ENCODE measurements around the gene THTPA. TPM values are rescaled to one million over a fixed set of nuclear protein-coding genes. Genes with fewer than 3 reads are reported as not detected.

The THTPA gene
- total and polyA plus RNA-seq, 2 of the 13 experiments (the other 11 are each of a cell fraction or from before 2014, with no cell fraction given), result 7.4 to 8.7 TPM

- TF ChIP-seq CEBPZ (IDR thresholded peaks at IDR 0.05; ENCODE audit: low read length), result no peak
- peak; percentile 82 for TF ChIP-seq MED8 (CRISPR knock-in tag; IDR thresholded peaks at IDR 0.05; ENCODE audit: insufficient replicate concordance)
- TF ChIP-seq, protein P1, sequence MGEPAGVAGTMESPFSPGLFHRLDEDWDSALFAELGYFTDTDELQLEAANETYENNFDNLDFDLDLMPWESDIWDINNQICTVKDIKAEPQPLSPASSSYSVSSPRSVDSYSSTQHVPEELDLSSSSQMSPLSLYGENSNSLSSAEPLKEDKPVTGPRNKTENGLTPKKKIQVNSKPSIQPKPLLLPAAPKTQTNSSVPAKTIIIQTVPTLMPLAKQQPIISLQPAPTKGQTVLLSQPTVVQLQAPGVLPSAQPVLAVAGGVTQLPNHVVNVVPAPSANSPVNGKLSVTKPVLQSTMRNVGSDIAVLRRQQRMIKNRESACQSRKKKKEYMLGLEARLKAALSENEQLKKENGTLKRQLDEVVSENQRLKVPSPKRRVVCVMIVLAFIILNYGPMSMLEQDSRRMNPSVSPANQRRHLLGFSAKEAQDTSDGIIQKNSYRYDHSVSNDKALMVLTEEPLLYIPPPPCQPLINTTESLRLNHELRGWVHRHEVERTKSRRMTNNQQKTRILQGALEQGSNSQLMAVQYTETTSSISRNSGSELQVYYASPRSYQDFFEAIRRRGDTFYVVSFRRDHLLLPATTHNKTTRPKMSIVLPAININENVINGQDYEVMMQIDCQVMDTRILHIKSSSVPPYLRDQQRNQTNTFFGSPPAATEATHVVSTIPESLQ (CRISPR knock-in tag; conservative IDR thresholded peaks at IDR 0.05), result no peak; the same call in 1 of the 2 replicates
- TF ChIP-seq ZNF33B (CRISPR knock-in tag; IDR thresholded peaks at IDR 0.05), result peak; percentile 99
- TF ChIP-seq, protein P2, sequence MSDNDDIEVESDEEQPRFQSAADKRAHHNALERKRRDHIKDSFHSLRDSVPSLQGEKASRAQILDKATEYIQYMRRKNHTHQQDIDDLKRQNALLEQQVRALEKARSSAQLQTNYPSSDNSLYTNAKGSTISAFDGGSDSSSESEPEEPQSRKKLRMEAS (IDR thresholded peaks at IDR 0.05), result no peak
- no peak for TF ChIP-seq ZNF646 (CRISPR knock-in tag; IDR thresholded peaks at IDR 0.05)
- TF ChIP-seq AFF4 (CRISPR knock-in tag; IDR thresholded peaks at IDR 0.05), result 0 out of 2 replicates have a peak, but pooled peaks have one; percentile 77
- peak; percentile 85 for TF ChIP-seq ZNF777 (CRISPR knock-in tag; IDR thresholded peaks at IDR 0.05)
These were observed at the start of gene THTPA (continued) for GRCh38 chr14:23555882-23556699.

Data from HepG2 (cell line).